HL-60 (cell line): ENCODE measurements around the gene CTNNA3.

Source experiments
- DNase-seq, 2 experiments: peaks; one replicate each; pipeline ENCODE4 v3.0.0-alpha.2; 2010 to 2020; ENCODE audit warnings: low read depth in 1 of 2, low spot score in 1 of 2
- H3K27ac ChIP-seq: fragments of 250-450 bp; sonication (Bioruptor Pico); replicated peaks from 2 replicates; pipeline ENCODE4 v1.5.1; 2020; ENCODE audit warnings: mild to moderate bottlenecking, moderate library complexity
- H3K27me3 ChIP-seq: fragments of 250-450 bp; sonication (Bioruptor Pico); 2 replicates; pipeline ENCODE4 v1.5.1; 2021; ENCODE audit warnings: mild to moderate bottlenecking, moderate library complexity; ENCODE audit not compliant: insufficient read depth, poor library complexity, severe bottlenecking
- H3K4me3 ChIP-seq: replicated peaks from 2 replicates; pipeline ENCODE4 v1.5.1; 2011; ENCODE audit warnings: mild to moderate bottlenecking, control low read depth, low read length; ENCODE audit not compliant: insufficient read depth
- GABPA ChIP-seq: IDR thresholded peaks from 2 replicates; pipeline ENCODE4 v1.6.1; 2012; ENCODE audit warnings: low read depth
- POLR2AphosphoS5 ChIP-seq: IDR thresholded peaks from 2 replicates; pipeline ENCODE4 v1.6.1; 2012; ENCODE audit warnings: low read depth
- SPI1 ChIP-seq: IDR thresholded peaks from 2 replicates; pipeline ENCODE4 v1.6.1; 2012; ENCODE audit warnings: low read depth, mild to moderate bottlenecking, borderline replicate concordance
- TF ChIP-seq, protein P1 (sequence below): IDR thresholded peaks from 2 replicates; pipeline ENCODE4 v1.6.1; 2012; ENCODE audit warnings: low read depth; ENCODE audit not compliant: insufficient replicate concordance
- TF ChIP-seq, protein P2 (sequence below): IDR thresholded peaks from one replicate; pipeline ENCODE4 v1.5.1; 2011; ENCODE audit warnings: low read length, control low read depth, inconsistent platforms; ENCODE audit not compliant: insufficient read depth

Gene CTNNA3

DNA sequence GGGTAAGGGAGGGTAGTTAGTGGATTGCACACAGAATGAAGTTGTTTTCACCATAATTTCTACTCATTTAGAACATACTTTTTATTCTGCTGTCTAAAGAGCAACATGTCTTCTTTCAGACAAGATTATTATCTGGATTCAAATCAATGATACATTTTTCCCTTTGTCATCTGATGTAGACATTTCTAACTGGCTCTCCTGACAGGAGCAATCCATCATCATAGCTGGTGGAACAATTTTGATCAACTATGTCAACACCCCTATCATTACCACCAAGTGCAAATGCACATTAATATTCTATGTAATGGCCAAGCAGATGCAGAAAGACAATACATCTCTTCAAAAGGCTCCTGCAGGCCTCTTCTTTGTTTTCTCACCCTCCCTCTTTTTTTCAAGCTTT is 1443.0 kb downstream of the CTNNA3 start:
- Histone ChIP-seq H3K27ac (no peak overlapping the region), H3K27me3 (no peaks in the 10 kb centered on the region), H3K4me3 (no peak overlapping the region)
- no peak for DNase-seq
- TF ChIP-seq, protein P1, sequence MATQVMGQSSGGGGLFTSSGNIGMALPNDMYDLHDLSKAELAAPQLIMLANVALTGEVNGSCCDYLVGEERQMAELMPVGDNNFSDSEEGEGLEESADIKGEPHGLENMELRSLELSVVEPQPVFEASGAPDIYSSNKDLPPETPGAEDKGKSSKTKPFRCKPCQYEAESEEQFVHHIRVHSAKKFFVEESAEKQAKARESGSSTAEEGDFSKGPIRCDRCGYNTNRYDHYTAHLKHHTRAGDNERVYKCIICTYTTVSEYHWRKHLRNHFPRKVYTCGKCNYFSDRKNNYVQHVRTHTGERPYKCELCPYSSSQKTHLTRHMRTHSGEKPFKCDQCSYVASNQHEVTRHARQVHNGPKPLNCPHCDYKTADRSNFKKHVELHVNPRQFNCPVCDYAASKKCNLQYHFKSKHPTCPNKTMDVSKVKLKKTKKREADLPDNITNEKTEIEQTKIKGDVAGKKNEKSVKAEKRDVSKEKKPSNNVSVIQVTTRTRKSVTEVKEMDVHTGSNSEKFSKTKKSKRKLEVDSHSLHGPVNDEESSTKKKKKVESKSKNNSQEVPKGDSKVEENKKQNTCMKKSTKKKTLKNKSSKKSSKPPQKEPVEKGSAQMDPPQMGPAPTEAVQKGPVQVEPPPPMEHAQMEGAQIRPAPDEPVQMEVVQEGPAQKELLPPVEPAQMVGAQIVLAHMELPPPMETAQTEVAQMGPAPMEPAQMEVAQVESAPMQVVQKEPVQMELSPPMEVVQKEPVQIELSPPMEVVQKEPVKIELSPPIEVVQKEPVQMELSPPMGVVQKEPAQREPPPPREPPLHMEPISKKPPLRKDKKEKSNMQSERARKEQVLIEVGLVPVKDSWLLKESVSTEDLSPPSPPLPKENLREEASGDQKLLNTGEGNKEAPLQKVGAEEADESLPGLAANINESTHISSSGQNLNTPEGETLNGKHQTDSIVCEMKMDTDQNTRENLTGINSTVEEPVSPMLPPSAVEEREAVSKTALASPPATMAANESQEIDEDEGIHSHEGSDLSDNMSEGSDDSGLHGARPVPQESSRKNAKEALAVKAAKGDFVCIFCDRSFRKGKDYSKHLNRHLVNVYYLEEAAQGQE: no peak
- TF ChIP-seq SPI1: no peak
- no peak for TF ChIP-seq GABPA
- TF ChIP-seq POLR2AphosphoS5: no peak
- TF ChIP-seq, protein P2, sequence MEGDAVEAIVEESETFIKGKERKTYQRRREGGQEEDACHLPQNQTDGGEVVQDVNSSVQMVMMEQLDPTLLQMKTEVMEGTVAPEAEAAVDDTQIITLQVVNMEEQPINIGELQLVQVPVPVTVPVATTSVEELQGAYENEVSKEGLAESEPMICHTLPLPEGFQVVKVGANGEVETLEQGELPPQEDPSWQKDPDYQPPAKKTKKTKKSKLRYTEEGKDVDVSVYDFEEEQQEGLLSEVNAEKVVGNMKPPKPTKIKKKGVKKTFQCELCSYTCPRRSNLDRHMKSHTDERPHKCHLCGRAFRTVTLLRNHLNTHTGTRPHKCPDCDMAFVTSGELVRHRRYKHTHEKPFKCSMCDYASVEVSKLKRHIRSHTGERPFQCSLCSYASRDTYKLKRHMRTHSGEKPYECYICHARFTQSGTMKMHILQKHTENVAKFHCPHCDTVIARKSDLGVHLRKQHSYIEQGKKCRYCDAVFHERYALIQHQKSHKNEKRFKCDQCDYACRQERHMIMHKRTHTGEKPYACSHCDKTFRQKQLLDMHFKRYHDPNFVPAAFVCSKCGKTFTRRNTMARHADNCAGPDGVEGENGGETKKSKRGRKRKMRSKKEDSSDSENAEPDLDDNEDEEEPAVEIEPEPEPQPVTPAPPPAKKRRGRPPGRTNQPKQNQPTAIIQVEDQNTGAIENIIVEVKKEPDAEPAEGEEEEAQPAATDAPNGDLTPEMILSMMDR: no peak

DNA sequence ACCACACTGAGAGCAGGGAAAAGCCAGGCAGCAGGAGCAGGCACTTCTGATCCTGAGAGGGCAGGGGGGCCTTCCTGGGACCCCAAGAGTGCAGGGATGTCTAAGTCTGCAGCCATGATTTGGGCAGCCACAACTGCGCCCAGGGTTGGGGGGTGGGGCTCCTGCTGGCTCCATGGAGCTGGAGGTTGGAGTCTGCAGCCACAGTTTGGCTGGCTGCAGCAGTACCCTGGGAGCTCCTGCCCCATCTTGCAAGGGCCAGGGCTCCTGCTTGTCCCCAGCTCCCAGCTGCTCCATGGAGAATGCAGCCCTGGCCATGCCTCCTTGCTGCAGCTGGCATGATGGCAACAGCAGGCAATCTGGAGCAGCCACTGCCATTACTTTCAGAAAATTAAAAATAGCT is 1449.8 kb downstream of the CTNNA3 start:
- Histone ChIP-seq H3K27me3 (no peaks in the 10 kb centered on the region), H3K27ac (no peak overlapping the region), H3K4me3 (no peak overlapping the region)
- DNase-seq: no peak
- TF ChIP-seq, protein P2: no peak
- TF ChIP-seq POLR2AphosphoS5 (no peak), SPI1 (no peak), GABPA (no peak)
- TF ChIP-seq, protein P1: no peak

DNA sequence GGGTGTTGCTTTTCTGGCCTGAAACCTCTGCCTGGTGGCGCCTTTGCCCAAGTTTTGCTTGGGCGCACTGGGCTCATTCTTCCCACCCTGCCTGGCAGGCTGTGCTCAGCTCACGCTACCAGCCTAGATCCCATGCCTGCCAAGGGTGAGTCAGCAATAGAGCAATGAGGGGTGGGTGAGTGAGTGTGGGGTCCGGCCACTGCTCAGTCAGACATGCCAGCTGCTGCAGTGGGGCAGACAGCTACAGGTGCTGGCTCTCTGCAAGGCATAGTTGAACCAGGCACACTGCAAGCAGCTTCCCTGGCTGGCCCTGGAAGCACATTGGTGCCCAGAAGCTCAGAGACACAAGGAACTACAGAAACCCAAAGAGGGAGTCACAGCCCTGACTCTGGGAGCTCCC is 1451.0 kb downstream of the CTNNA3 start:
- Histone ChIP-seq H3K27ac (no peak overlapping the region), H3K4me3 (no peak overlapping the region), H3K27me3 (no peaks in the 10 kb centered on the region)
- TF ChIP-seq, protein P1: no peak
- TF ChIP-seq POLR2AphosphoS5 (no peak), GABPA (no peak), SPI1 (no peak)
- TF ChIP-seq, protein P2: no peak
- no peak for DNase-seq
